Activated CD8-positive, alpha-beta T cell treated with anti-CD3 and anti-CD28 coated beads for 36 hours (primary cell): Measurements from ENCODE around the gene MEF2A. TPM values are rescaled to one million over a fixed set of nuclear protein-coding genes. Genes with fewer than 3 reads are reported as not detected.

Experiments used
- ATAC-seq: fragments of 200-7000 bp; cut with Tn5 transposase; one replicate; pipeline ENCODE4 v1.10.0; 2021; ENCODE audit warnings: mild to moderate bottlenecking, moderate library complexity
- CTCF ChIA-PET: fragments of 350-600 bp; sonication (Branson Sonifier 250); formaldehyde crosslinking; loops from one replicate; lab custom pipeline; 2021; ENCODE audit warnings: antibody characterized with exemption; lab: Charles Lee
- POLR2A ChIA-PET: fragments of 350-600 bp; sonication (Branson Sonifier 250); formaldehyde crosslinking; loops from one replicate; lab custom pipeline; 2021; ENCODE audit warnings: antibody characterized with exemption; lab: Charles Lee
- DNase-seq: peaks from one replicate; pipeline ENCODE4 v3.0.0-alpha.2; 2020
- H3K27ac Mint-ChIP-seq: one replicate; pipeline ENCODE4 v1.8.0; 2021; ENCODE audit warnings: mild to moderate bottlenecking, mixed read lengths
- H3K27me3 Mint-ChIP-seq: one replicate; pipeline ENCODE4 v1.8.0; 2021; ENCODE audit warnings: mixed read lengths
- H3K36me3 Mint-ChIP-seq: one replicate; pipeline ENCODE4 v1.8.0; 2021; ENCODE audit warnings: low read depth, mixed read lengths
- H3K4me1 Mint-ChIP-seq: one replicate; pipeline ENCODE4 v1.8.0; 2021; ENCODE audit warnings: low read depth, mixed read lengths
- H3K4me3 Mint-ChIP-seq: one replicate; pipeline ENCODE4 v1.8.0; 2021; ENCODE audit warnings: mild to moderate bottlenecking, moderate library complexity, mixed read lengths
- H3K9me3 Mint-ChIP-seq: one replicate; pipeline ENCODE4 v1.8.0; 2021; ENCODE audit warnings: mixed read lengths
- CTCF ChIP-seq: fragments of 200-600 bp; IDR thresholded peaks from one replicate; pipeline ENCODE4 v1.8.0; 2022; ENCODE audit warnings: antibody characterized with exemption, mild to moderate bottlenecking
- intact Hi-C: fragments of 100-400 bp; cut with micrococcal nuclease; formaldehyde crosslinking; loops from one replicate; pipeline ENCODE4 v1.10.0; 2022
- total RNA-seq, 2 experiments: library from RNA; stranded (reverse); gene quantifications; one replicate each; pipeline ENCODE4 v1.2.3, GENCODE V29; 2021

Gene MEF2A
- total RNA-seq, 2 experiments from 2014 or later: 16.4 to 17.6 TPM

DNA sequence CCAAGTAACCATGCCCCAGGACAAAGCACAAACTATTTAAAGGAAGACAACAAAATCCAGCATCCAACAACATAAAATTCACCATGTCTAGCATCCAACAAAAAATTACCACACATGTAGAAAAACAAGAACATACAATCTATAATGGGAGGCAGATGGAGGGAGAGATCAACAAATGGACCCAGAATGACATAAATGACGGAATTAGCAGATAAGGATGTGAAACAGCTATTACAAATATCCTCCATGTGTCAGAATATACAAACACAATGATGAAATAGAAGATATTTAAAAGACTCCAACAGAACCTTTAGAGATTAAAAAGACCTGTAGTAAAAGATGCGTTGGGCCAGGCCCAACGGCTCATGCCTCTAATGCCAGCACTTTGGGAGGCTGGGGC is 156.6 kb downstream of the MEF2A start:
- Mint-ChIP-seq H3K4me3 (no peak overlapping the region), H3K9me3 (no peaks in the 10 kb centered on the region), H3K27me3 (no peaks in the 10 kb centered on the region), H3K4me1 (peaks cover 38% of the 10 kb centered on the region), H3K36me3 (no peaks in the 10 kb centered on the region), H3K27ac (no peak overlapping the region)
- ChIA-PET POLR2A (interaction anchor here (2.1 kb wide), 1 partner anchor 10 kb away, joined by 7 read pairs; the partner anchor contains the start of gene LYSMD4), CTCF (no interaction called here)
- intact Hi-C loops: no loop called here
- ATAC-seq (no peak), DNase-seq (no peak)
- TF ChIP-seq CTCF: no peak

DNA sequence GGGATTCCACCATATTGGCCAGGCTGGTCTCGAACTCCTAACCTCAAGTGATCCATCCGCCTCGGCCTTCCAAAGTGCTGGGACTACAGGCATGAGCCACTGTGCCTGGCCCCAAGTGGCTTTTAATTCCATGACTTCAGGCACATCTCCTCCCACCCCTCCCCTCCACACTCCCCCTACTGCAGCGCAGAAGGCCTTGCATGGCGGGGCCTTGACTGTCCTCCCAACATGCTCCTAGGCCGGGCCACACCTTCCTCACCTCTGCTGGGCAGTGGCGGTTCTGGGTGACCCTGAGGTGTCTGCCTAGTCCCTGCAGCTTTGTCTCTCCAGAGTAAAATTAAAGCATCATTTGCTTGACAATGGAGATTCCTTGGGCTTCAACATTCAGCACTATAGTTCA is 160.5 kb downstream of the MEF2A start:
- ChIA-PET POLR2A (no interaction called here), CTCF (no interaction called here)
- H3K27ac Mint-ChIP-seq: no peak overlapping the region
- intact Hi-C loops: no loop called here
- H3K27me3 Mint-ChIP-seq: no peaks in the 10 kb centered on the region
- H3K36me3 Mint-ChIP-seq: no peaks in the 10 kb centered on the region
- no peak for DNase-seq
- no peak overlapping the region for H3K4me3 Mint-ChIP-seq
- TF ChIP-seq CTCF: no peak
- ATAC-seq: no peak
- no peaks in the 10 kb centered on the region for H3K9me3 Mint-ChIP-seq
- H3K4me1 Mint-ChIP-seq: peaks cover 9% of the 10 kb centered on the region

DNA sequence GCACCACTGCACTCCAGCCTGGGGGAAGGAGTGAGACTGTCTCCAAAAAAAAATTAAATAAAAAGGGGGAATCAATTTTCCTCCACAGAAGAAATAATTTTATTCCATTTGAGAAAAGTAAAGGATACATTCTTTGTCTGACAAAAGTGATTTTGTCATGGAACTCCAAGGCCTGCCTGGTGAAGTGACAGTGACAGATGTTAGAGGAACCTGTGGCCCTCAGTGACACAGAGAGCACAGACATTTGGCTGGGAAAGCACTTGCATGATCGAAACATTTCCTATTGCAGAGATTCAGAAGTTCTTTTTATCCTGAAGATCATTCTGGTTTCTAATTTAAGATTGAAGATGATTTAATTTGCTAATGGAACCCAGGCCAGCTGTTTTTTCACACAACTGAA is 161.5 kb downstream of the MEF2A start:
- no peak for DNase-seq
- no peak overlapping the region for H3K27ac Mint-ChIP-seq
- intact Hi-C loops: no loop called here
- no peak for TF ChIP-seq CTCF
- no peaks in the 10 kb centered on the region for H3K27me3 Mint-ChIP-seq
- no peak overlapping the region for H3K4me3 Mint-ChIP-seq
- ATAC-seq: no peak
- ChIA-PET POLR2A (no interaction called here), CTCF (no interaction called here)
- peaks cover 9% of the 10 kb centered on the region for H3K4me1 Mint-ChIP-seq
- no peaks in the 10 kb centered on the region for H3K36me3 Mint-ChIP-seq
- no peaks in the 10 kb centered on the region for H3K9me3 Mint-ChIP-seq

DNA sequence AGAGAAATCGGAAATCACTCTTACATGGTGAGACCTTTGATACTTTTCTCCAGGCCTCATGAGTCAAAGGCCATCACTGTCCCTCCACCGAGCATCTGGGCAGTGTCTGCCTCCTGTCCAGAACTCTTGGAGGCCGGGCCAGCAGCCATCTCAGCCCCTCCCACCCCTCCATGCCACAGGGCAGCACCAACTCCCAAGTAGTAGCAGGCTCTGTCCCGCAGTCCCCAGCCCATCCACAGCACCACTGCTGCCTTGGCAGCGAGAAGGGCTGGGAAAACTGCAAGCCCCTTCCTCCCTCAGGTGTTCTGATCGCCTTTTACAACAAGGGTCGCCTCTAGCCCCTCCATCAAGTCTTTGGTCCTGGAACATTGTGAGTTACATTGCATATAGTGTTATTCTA is 161.9 kb downstream of the MEF2A start:
- ChIA-PET POLR2A (no interaction called here), CTCF (interaction anchor here (3.5 kb wide), 1 partner anchor 24 kb away, joined by 14 read pairs; no protein-coding TSS in a partner anchor)
- DNase-seq: no peak
- peaks cover 11% of the 10 kb centered on the region for H3K4me1 Mint-ChIP-seq
- no peak for ATAC-seq
- no peaks in the 10 kb centered on the region for H3K9me3 Mint-ChIP-seq
- TF ChIP-seq CTCF: no peak
- H3K27me3 Mint-ChIP-seq: no peaks in the 10 kb centered on the region
- no peak overlapping the region for H3K27ac Mint-ChIP-seq
- H3K36me3 Mint-ChIP-seq: no peaks in the 10 kb centered on the region
- H3K4me3 Mint-ChIP-seq: no peak overlapping the region
- intact Hi-C loops: no loop called here

- DNase-seq: no peak
- Mint-ChIP-seq H3K27me3 (no peaks in the 10 kb centered on the region), H3K4me3 (no peak overlapping the region), H3K4me1 (peaks cover 14% of the 10 kb centered on the region), H3K27ac (no peak overlapping the region), H3K9me3 (no peaks in the 10 kb centered on the region), H3K36me3 (no peaks in the 10 kb centered on the region)
- POLR2A ChIA-PET: no interaction called here
- CTCF ChIA-PET: interaction anchor here (0.9 to 4.4 kb wide), 4 partner anchors 21 to 456 kb away, joined by 3 to 18 read pairs (median 8); no protein-coding TSS in a partner anchor
- ATAC-seq: no peak
- intact Hi-C loops: no loop called here
- TF ChIP-seq CTCF: no peak
These were observed 163.1 kb downstream of the MEF2A start for GRCh38 chr15:99728916-99729315.
